ENCODE data around the gene EML4. TPM values are rescaled to one million over a fixed set of nuclear protein-coding genes. Genes with fewer than 3 reads are reported as not detected.

EML4 gene
- total RNA-seq, 1 experiment from 2014 or later: 156 TPM

DNA sequence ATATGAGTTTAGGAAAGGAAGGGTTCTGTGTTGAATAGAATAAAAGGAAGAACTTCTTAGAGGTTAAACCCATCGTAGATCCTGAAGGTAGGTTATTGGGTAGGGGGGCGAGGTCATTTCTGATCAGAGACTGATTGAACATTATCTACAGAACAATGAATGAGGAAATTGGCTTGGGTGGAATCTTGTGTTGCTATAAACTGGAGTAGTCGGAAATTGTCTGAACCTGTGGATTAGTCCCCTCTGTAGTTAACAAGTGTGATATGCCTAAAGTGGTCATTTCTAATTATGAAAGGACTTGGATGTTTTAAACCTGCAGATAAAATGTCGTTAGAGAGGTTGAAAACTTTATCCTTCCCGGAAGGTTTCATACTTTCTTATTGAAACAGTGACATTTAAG lies 42.1 kb downstream of the EML4 start:
- in situ Hi-C loops (cut with HindIII; ENCODE audit: low sequenced_read_pairs): no loop called here
- DNase-seq (ENCODE audit: low spot score): no peak

DNA sequence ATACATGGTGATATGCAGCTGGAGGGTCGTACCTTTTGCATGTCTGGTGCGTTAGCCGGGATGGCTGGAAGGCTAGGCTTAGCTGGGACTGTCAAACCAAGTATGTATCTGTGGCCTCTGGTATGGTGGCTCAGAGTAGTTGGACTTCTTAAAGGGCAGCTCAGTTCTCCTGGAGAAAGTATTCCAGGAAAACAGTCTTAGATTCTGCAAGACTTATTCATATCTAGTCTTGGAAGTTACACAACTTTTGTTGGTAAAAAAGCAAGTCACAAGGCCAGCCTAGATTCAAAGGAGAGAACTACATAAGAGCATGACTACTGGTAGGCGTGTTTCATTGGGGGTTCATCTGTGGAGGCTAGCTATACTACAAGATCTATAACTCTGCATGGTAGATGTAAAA lies 45.5 kb downstream of the EML4 start:
- in situ Hi-C loops (cut with HindIII; ENCODE audit: low sequenced_read_pairs): no loop called here
- DNase-seq (ENCODE audit: low spot score): no peak

GRCh38 chr2:42216694-42217093 lies 47.5 kb downstream of the EML4 start:
- in situ Hi-C loops (cut with HindIII; ENCODE audit: low sequenced_read_pairs): no loop called here
- no peak for DNase-seq (ENCODE audit: low spot score)

DNA sequence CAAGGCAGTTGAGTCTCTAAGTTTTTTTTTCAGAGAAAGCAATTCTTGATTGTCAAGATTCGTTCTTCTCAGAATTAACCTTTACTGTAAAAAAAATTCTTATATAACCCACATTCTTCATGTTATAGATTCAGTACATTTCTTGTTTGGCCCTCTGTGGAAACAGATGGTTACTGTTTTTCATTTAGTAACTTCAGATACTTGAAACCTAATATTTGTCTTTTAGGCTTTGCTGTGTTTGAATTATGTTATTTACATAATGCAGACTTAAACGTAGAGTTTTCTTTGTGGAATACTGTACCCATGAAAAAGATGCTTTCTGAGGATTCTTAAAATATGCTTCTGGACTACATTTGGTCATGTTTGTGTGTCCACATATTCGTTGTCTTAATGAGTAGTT lies 48.2 kb downstream of the EML4 start:
- in situ Hi-C loops (cut with HindIII; ENCODE audit: low sequenced_read_pairs): no loop called here
- DNase-seq (ENCODE audit: low spot score): no peak

DNA sequence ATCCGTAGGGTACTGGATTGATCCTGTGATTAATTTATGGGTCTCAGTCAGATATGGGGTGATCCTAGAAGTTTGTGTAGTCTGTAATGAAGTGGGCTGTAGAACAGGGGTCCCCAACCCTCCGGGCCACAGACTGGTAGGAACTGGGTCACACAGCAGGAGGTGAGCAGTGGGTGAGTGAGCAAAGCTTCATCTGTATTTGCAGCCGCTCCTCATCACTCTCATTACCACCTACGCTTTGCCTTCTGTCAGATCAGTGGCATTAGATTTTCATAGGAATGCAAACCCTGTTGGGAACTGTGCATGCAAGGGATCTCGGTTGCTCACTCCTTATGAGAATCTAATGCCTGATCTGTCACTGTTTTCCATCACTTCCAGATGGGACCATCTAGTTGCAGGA lies 48.8 kb downstream of the EML4 start:
- DNase-seq (ENCODE audit: low spot score): no peak
- in situ Hi-C loops (cut with HindIII; ENCODE audit: low sequenced_read_pairs): no loop called here

GRCh38 chr2:42218712-42219111 lies 49.6 kb downstream of the EML4 start:
- DNase-seq (ENCODE audit: low spot score): no peak
- in situ Hi-C loops (cut with HindIII; ENCODE audit: low sequenced_read_pairs): no loop called here

- DNase-seq (ENCODE audit: low spot score): no peak
- in situ Hi-C loops (cut with HindIII; ENCODE audit: low sequenced_read_pairs): no loop called here
These were observed 50.0 kb downstream of the EML4 start for GRCh38 chr2:42219160-42219559.

DNA sequence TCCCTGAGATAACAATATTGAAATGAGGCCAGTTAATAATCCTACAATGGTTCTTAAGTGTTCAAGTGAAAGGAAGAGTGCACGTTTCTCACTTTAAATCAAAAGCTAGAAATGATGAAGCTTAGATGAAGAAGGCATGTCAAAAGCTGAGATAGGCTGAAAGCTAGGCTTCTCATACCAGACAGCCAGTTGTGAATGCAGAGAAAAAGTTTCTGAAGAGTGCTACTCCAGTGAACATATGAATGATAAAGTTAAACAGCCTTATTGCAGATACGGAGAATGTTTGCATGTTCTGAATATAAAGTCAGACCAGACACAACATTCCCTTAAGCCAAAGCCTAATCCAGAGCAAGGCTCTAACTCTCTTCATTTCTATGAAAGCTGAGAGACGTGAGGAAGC lies 51.4 kb downstream of the EML4 start:
- in situ Hi-C loops (cut with HindIII; ENCODE audit: low sequenced_read_pairs): no loop called here
- DNase-seq (ENCODE audit: low spot score): no peak

- in situ Hi-C loops (cut with HindIII; ENCODE audit: low sequenced_read_pairs): no loop called here
- no peak for DNase-seq (ENCODE audit: low spot score)
These were observed 54.1 kb downstream of the EML4 start for GRCh38 chr2:42223067-42223854.

DNA sequence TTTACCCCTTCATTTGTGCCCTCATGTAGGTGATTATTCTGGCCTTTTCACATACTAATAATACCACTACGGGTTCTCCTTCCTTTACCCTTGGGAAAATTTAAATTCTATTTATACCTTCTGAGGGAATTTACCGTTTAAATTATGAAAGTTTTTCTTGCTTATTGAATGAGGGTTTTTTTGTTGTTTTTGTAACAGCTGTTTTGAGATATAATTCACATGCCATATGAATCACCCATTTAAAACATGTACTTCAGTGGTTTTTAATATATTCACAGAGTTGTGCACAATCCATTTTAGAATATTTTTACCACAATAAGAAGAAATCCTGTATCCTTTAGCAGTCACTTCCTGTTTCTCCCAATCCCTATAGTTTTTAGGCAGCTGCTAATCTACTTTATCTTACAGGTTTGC lies 54.7 kb downstream of the EML4 start:
- in situ Hi-C loops (cut with HindIII; ENCODE audit: low sequenced_read_pairs): no loop called here
- no peak for DNase-seq (ENCODE audit: low spot score)

GRCh38 chr2:42224422-42225067 lies 55.4 kb downstream of the EML4 start:
- in situ Hi-C loops (cut with HindIII; ENCODE audit: low sequenced_read_pairs): loop anchor here (25.0 kb wide), 1 partner anchor 362 kb away; no protein-coding TSS in a partner anchor
- DNase-seq (ENCODE audit: low spot score): no peak

- no peak for DNase-seq (ENCODE audit: low spot score)
- in situ Hi-C loops (cut with HindIII; ENCODE audit: low sequenced_read_pairs): loop anchor here (25.0 kb wide), 1 partner anchor 363 kb away; no protein-coding TSS in a partner anchor
These were observed 56.4 kb downstream of the EML4 start for GRCh38 chr2:42225573-42225972.

- in situ Hi-C loops (cut with HindIII; ENCODE audit: low sequenced_read_pairs): loop anchor here (25.0 kb wide), 1 partner anchor 365 kb away; no protein-coding TSS in a partner anchor
- DNase-seq (ENCODE audit: low spot score): no peak
These were observed 58.3 kb downstream of the EML4 start for GRCh38 chr2:42227491-42227890.

GRCh38 chr2:42228101-42228500 lies 58.9 kb downstream of the EML4 start:
- in situ Hi-C loops (cut with HindIII; ENCODE audit: low sequenced_read_pairs): loop anchor here (25.0 kb wide), 1 partner anchor 366 kb away; no protein-coding TSS in a partner anchor
- no peak for DNase-seq (ENCODE audit: low spot score)

- DNase-seq (ENCODE audit: low spot score): no peak
- in situ Hi-C loops (cut with HindIII; ENCODE audit: low sequenced_read_pairs): loop anchor here (25.0 kb wide), 1 partner anchor 368 kb away; no protein-coding TSS in a partner anchor
These were observed 60.8 kb downstream of the EML4 start for GRCh38 chr2:42229949-42230348.

- in situ Hi-C loops (cut with HindIII; ENCODE audit: low sequenced_read_pairs): loop anchor here (25.0 kb wide), 1 partner anchor 369 kb away; no protein-coding TSS in a partner anchor
- DNase-seq (ENCODE audit: low spot score): no peak
These were observed 61.7 kb downstream of the EML4 start for GRCh38 chr2:42230891-42231290.

GRCh38 chr2:42232024-42232423 lies 62.9 kb downstream of the EML4 start:
- DNase-seq (ENCODE audit: low spot score): no peak
- in situ Hi-C loops (cut with HindIII; ENCODE audit: low sequenced_read_pairs): loop anchor here (25.0 kb wide), 1 partner anchor 370 kb away; no protein-coding TSS in a partner anchor

DNA sequence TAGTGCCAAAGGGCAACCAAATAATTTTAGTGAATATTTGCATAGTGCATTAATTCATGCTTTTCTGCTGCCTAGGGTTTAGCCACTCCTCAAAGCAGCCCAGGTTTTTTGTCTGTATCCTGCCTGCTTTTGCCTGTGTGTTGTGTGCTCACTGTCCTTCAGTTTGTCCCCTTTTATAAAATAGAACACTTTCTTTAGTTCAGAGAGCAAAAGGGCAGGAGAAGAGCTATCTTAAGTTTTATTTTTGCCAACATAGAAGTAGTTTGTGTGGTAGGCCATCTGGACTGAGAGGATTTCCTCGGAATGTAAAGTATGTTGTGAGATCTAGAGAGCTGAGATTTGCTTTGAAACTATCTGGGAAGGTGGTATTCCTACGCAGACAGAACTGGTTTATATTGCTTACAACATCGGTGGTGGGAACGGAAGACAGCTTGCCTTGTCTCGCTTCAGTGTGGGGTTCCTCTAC lies 64.9 kb downstream of the EML4 start:
- no peak for DNase-seq (ENCODE audit: low spot score)
- in situ Hi-C loops (cut with HindIII; ENCODE audit: low sequenced_read_pairs): loop anchor here (25.0 kb wide), 1 partner anchor 372 kb away; no protein-coding TSS in a partner anchor

GRCh38 chr2:42236911-42237310 lies 67.8 kb downstream of the EML4 start:
- in situ Hi-C loops (cut with HindIII; ENCODE audit: low sequenced_read_pairs): loop anchor here (25.0 kb wide), 1 partner anchor 375 kb away; no protein-coding TSS in a partner anchor

More at GRCh38 chr2:42236911-42237310, 67.8 kb downstream of the EML4 start:
- DNase-seq (ENCODE audit: low spot score): no peak

Data from G401 (cell line).